GM18909 (cell line): ENCODE results near the gene GJA5.

Experiments
- ATAC-seq: cut with Tn5 transposase; IDR thresholded peaks from one replicate; pipeline ENCODE4 v1.9.1; 2021; ENCODE audit warnings: mild to moderate bottlenecking; ENCODE audit not compliant: unreplicated experiment, poor library complexity

GJA5 gene

GRCh38 chr1:147768101-147768500 is 7.7 kb upstream of the GJA5 start:
- no peak for ATAC-seq

GRCh38 chr1:147762233-147763024 is 2.0 kb upstream of the GJA5 start:
- ATAC-seq = no peak

GRCh38 chr1:147758379-147759100 is 1.9 kb downstream of the GJA5 start:
- no peak for ATAC-seq

- no peak for ATAC-seq
Observed at GRCh38 chr1:147757015-147757990, 3.1 kb downstream of the GJA5 start.

- ATAC-seq = no peak
Observed at GRCh38 chr1:147756341-147756740, 4.1 kb downstream of the GJA5 start.

GRCh38 chr1:147754661-147755060 is 5.7 kb downstream of the GJA5 start:
- no peak for ATAC-seq

GRCh38 chr1:147753081-147753480 is 7.3 kb downstream of the GJA5 start:
- ATAC-seq = no peak

GRCh38 chr1:147752511-147752910 is 7.9 kb downstream of the GJA5 start:
- no peak for ATAC-seq

- no peak for ATAC-seq
Observed at GRCh38 chr1:147751346-147751745, 9.1 kb downstream of the GJA5 start.

- no peak for ATAC-seq
Observed at GRCh38 chr1:147750618-147751217, 9.7 kb downstream of the GJA5 start.

- no peak for ATAC-seq
Observed at GRCh38 chr1:147749792-147750191, 10.6 kb downstream of the GJA5 start.

- no peak for ATAC-seq
Observed at GRCh38 chr1:147748676-147749350, 11.6 kb downstream of the GJA5 start.

GRCh38 chr1:147747966-147748365 is 12.4 kb downstream of the GJA5 start:
- no peak for ATAC-seq

- no peak for ATAC-seq
Observed at GRCh38 chr1:147745271-147745670, 15.1 kb downstream of the GJA5 start.

GRCh38 chr1:147741065-147741464 is 19.3 kb downstream of the GJA5 start:
- no peak for ATAC-seq

- ATAC-seq = no peak
Observed at GRCh38 chr1:147740391-147740790, 20.0 kb downstream of the GJA5 start.

GRCh38 chr1:147738739-147739476 is 21.5 kb downstream of the GJA5 start:
- no peak for ATAC-seq

GRCh38 chr1:147738129-147738528 is 22.3 kb downstream of the GJA5 start:
- no peak for ATAC-seq

- ATAC-seq = no peak
Observed at GRCh38 chr1:147736883-147737282, 23.5 kb downstream of the GJA5 start.
